H1 (cell line): Measurements from ENCODE around the gene RNF114. TPM values are rescaled to one million over a fixed set of nuclear protein-coding genes. Genes with fewer than 3 reads are reported as not detected.

Experiments
- CTCF ChIA-PET: fragments of 300-600 bp; sonication (Branson Sonifier 250); formaldehyde crosslinking; loops from one replicate; lab custom pipeline; 2021; ENCODE audit not compliant: partially characterized antibody; lab: Charles Lee
- POLR2A ChIA-PET: fragments of 300-600 bp; sonication (Branson Sonifier 250); formaldehyde crosslinking; loops from one replicate; lab custom pipeline; 2021; ENCODE audit warnings: inconsistent platforms; ENCODE audit not compliant: partially characterized antibody; lab: Charles Lee
- DNase-seq, 2 experiments: peaks; one replicate each; pipeline versions ENCODE4 v3.0.0 to v3.0.0-alpha.2; 2010 to 2022; ENCODE audit warnings: low spot score in 2 of 2, low read depth in 1 of 2, mixed read lengths in 1 of 2
- FAIRE-seq: peaks from 2 replicates; lab custom pipeline; 2011; peaks lifted over from hg19 to GRCh38; lab: Jason Lieb, UNC
- H2AFZ ChIP-seq: 2 replicates; pipeline ENCODE4 v1.8.1; 2012; ENCODE audit warnings: low read length, inconsistent platforms
- H2AK5ac ChIP-seq: 2 replicates; pipeline ENCODE4 v1.6.1; 2013; ENCODE audit warnings: low read depth, low read length
- H2BK120ac ChIP-seq: replicated peaks from 2 replicates; pipeline ENCODE3; 2013; ENCODE audit warnings: low read depth, low read length, inconsistent platforms
- H2BK12ac ChIP-seq: 2 replicates; pipeline ENCODE4 v1.6.1; 2013; ENCODE audit warnings: low read depth, low read length
- H2BK15ac ChIP-seq: 2 replicates; pipeline ENCODE4 v1.6.1; 2013; ENCODE audit warnings: low read length
- H2BK20ac ChIP-seq: 2 replicates; pipeline ENCODE4 v1.6.1; 2013; ENCODE audit warnings: low read length
- H2BK5ac ChIP-seq: 2 replicates; pipeline ENCODE4 v1.6.1; 2013; ENCODE audit warnings: low read depth, low read length
- H3K14ac ChIP-seq: 2 replicates; pipeline ENCODE4 v1.6.1; 2013; ENCODE audit warnings: inconsistent platforms; ENCODE audit not compliant: insufficient read length
- H3K18ac ChIP-seq: 2 replicates; pipeline ENCODE4 v1.6.1; 2013; ENCODE audit warnings: low read length; ENCODE audit errors: extremely low read depth
- H3K23ac ChIP-seq: 2 replicates; pipeline ENCODE4 v1.6.1; 2013; ENCODE audit warnings: inconsistent platforms; ENCODE audit not compliant: insufficient read length
- H3K23me2 ChIP-seq: 2 replicates; pipeline ENCODE4 v1.6.1; 2013; ENCODE audit warnings: low read depth, low read length
- H3K27ac ChIP-seq: 2 replicates; pipeline ENCODE4 v1.6.1; 2011; ENCODE audit warnings: low read depth, low read length, inconsistent platforms
- H3K27me3 ChIP-seq, 4 experiments: replicated peaks in 1 of 4; 1 replicate in 1 of 4; 2 replicates in 3 of 4; pipeline versions ENCODE4 v1.6.1 to v1.8.1; 2011 to 2013; ENCODE audit warnings: low read length in 3 of 4, mild to moderate bottlenecking in 3 of 4, inconsistent platforms in 2 of 4, mixed read lengths in 2 of 4, moderate library complexity in 1 of 4; ENCODE audit not compliant: control insufficient read depth in 3 of 4, insufficient read depth in 3 of 4; ENCODE audit errors: extremely low read depth in 1 of 4
- H3K36me3 ChIP-seq, 4 experiments: 2 replicates each; pipeline versions ENCODE4 v1.6.1 to v1.8.1; 2011 to 2013; ENCODE audit warnings: mild to moderate bottlenecking in 4 of 4, low read length in 3 of 4, moderate library complexity in 2 of 4, control low read depth in 1 of 4, inconsistent platforms in 1 of 4; ENCODE audit not compliant: insufficient read depth in 4 of 4, control insufficient read depth in 2 of 4
- H3K4ac ChIP-seq: replicated peaks from 2 replicates; pipeline ENCODE3; 2013; ENCODE audit warnings: low read length, low read depth, mixed read lengths, inconsistent platforms; ENCODE audit not compliant: insufficient read length
- H3K4me1 ChIP-seq, 4 experiments: replicated peaks in 1 of 4; 1 replicate in 1 of 4; 2 replicates in 3 of 4; pipeline versions ENCODE4 v1.6.1 to v1.8.1; 2011 to 2013; ENCODE audit warnings: low read length in 3 of 4, inconsistent platforms in 2 of 4, mixed read lengths in 1 of 4; ENCODE audit not compliant: insufficient read depth in 4 of 4, control insufficient read depth in 3 of 4
- H3K4me2 ChIP-seq, 2 experiments: 2 replicates each; pipeline versions ENCODE4 v1.6.1 to v1.8.1; 2011 to 2013; ENCODE audit warnings: low read depth in 2 of 2, low read length in 2 of 2, control low read depth in 1 of 2, inconsistent platforms in 1 of 2, mild to moderate bottlenecking in 1 of 2; ENCODE audit not compliant: insufficient read depth in 1 of 2
- H3K4me3 ChIP-seq, 4 experiments: fragments of 200-600, 300-600 bp in 1 of 4; sonication (generic), shearing (Covaris generic), sonication (Bioruptor Twin) in 1 of 4; 2 replicates each; pipeline versions ENCODE4 v1.5.1 to v1.8.1; 2011 to 2016; ENCODE audit warnings: low read length in 4 of 4, low read depth in 3 of 4, control low read depth in 2 of 4, inconsistent platforms in 2 of 4, mild to moderate bottlenecking in 2 of 4, mixed read lengths in 1 of 4, moderate library complexity in 1 of 4; ENCODE audit not compliant: insufficient read depth in 2 of 4; ENCODE audit errors: extremely low read depth in 1 of 4
- H3K56ac ChIP-seq: replicated peaks from 2 replicates; pipeline ENCODE3; 2013; ENCODE audit warnings: low read depth, mild to moderate bottlenecking, mixed read lengths, low read length, inconsistent platforms; ENCODE audit not compliant: insufficient read length
- H3K79me1 ChIP-seq: 2 replicates; pipeline ENCODE4 v1.6.1; 2013; ENCODE audit warnings: low read depth, low read length, control low read depth
- H3K79me2 ChIP-seq, 2 experiments: 2 replicates each; pipeline versions ENCODE4 v1.6.1 to v1.8.1; 2012 to 2013; ENCODE audit warnings: low read length in 2 of 2, mild to moderate bottlenecking in 2 of 2, inconsistent platforms in 1 of 2; ENCODE audit not compliant: insufficient read depth in 2 of 2, control insufficient read depth in 1 of 2
- H3K9ac ChIP-seq, 4 experiments: replicated peaks in 1 of 4; 1 replicate in 1 of 4; 2 replicates in 3 of 4; pipeline versions ENCODE4 v1.6.1 to v1.8.1; 2011 to 2013; ENCODE audit warnings: low read depth in 3 of 4, low read length in 3 of 4, control low read depth in 2 of 4, mild to moderate bottlenecking in 2 of 4, moderate library complexity in 2 of 4, inconsistent platforms in 1 of 4; ENCODE audit errors: extremely low read depth in 1 of 4
- H3K9me3 ChIP-seq, 2 experiments: 2 replicates each; pipeline versions ENCODE4 v1.6.1 to v1.8.1; 2012 to 2013; ENCODE audit warnings: mild to moderate bottlenecking in 2 of 2, moderate library complexity in 2 of 2, control low read depth in 1 of 2, inconsistent platforms in 1 of 2, low read depth in 1 of 2, low read length in 1 of 2, mixed read lengths in 1 of 2; ENCODE audit not compliant: insufficient read depth in 2 of 2
- H4K20me1 ChIP-seq, 2 experiments: replicated peaks in 1 of 2; 2 replicates each; pipeline versions ENCODE3 to v1.8.1; 2011 to 2013; ENCODE audit warnings: inconsistent platforms in 2 of 2, low read length in 2 of 2, mild to moderate bottlenecking in 1 of 2; ENCODE audit not compliant: insufficient read depth in 2 of 2, control insufficient read depth in 1 of 2
- H4K5ac ChIP-seq: 2 replicates; pipeline ENCODE4 v1.6.1; 2013; ENCODE audit warnings: low read length, low read depth, mixed read lengths, inconsistent platforms; ENCODE audit not compliant: insufficient read length
- H4K8ac ChIP-seq: 2 replicates; pipeline ENCODE4 v1.8.0; 2013; ENCODE audit warnings: mild to moderate bottlenecking, moderate library complexity, low read length, inconsistent platforms; ENCODE audit not compliant: insufficient read depth; ENCODE audit errors: extremely low read depth
- H4K91ac ChIP-seq: replicated peaks from 2 replicates; pipeline ENCODE3; 2013; ENCODE audit warnings: low read length, mixed read lengths, inconsistent platforms; ENCODE audit not compliant: insufficient read length
- CHD2 ChIP-seq: IDR thresholded peaks from 2 replicates; pipeline ENCODE4 v1.6.1; 2012; ENCODE audit warnings: low read length, improper control_type of control experiment
- MAFK ChIP-seq: IDR thresholded peaks from 2 replicates; pipeline ENCODE4 v1.6.1; 2012; ENCODE audit warnings: low read depth, mild to moderate bottlenecking, improper control_type of control experiment, low read length
- SAP30 ChIP-seq: fragments of 300-600 bp; sonication (generic); IDR thresholded peaks from 2 replicates; pipeline ENCODE4 v1.7.1; 2012; ENCODE audit warnings: low read length, moderate library complexity, mild to moderate bottlenecking, inconsistent platforms; ENCODE audit not compliant: insufficient read depth, insufficient replicate concordance
- SIX5 ChIP-seq: IDR thresholded peaks from 2 replicates; pipeline ENCODE4 v1.6.1; 2011; ENCODE audit warnings: mild to moderate bottlenecking, low read depth, low read length
- SRF ChIP-seq: IDR thresholded peaks from 2 replicates; pipeline ENCODE4 v1.6.1; 2011; ENCODE audit warnings: mild to moderate bottlenecking, low read depth, low read length, moderate library complexity
- YY1 ChIP-seq: IDR thresholded peaks from 2 replicates; pipeline ENCODE4 v1.6.1; 2011; ENCODE audit warnings: low read depth, mild to moderate bottlenecking, low read length
- WGBS, 2 experiments: shearing (Covaris generic) in 1 of 2; methylation state at CpG; one replicate each; pipeline versions ENCODE4 v1.1.6 to v1.1.7; 2013 to 2015; ENCODE audit warnings: low lambda C conversion rate in 2 of 2, mixed read lengths in 2 of 2, inconsistent platforms in 1 of 2, low coverage in 1 of 2, missing lambda C conversion rate in 1 of 2; ENCODE audit not compliant: insufficient replicate concordance in 2 of 2, insufficient coverage in 1 of 2, insufficient read length in 1 of 2; ENCODE audit errors: extremely low coverage in 1 of 2, missing lambda C conversion rate in 1 of 2; 5-methylcytosine and 5-hydroxymethylcytosine counted together
- polyA plus RNA-seq, 7 experiments: library from polyadenylated mRNA; depleted of rRNA in 3 of 7; stranded (reverse) in 5 of 7; unstranded in 2 of 7; fragments of >200 nt in 5 of 7; fragments of 200-250 nt in 2 of 7; gene quantifications; 1 replicate in 5 of 7; 2 replicates in 1 of 7; 4 replicates in 1 of 7; pipeline versions ENCODE4 v1.2.1 to v1.2.3, GENCODE V29; 2011 to 2013; ENCODE audit warnings: missing spikeins in 2 of 7, mixed read lengths in 2 of 7
- total RNA-seq: library from RNA; stranded (reverse); fragmentation: NEBNext Ultra II Directional; extraction: Animal tissue kit (Norgen Biotek cat#: 25700); gene quantifications from 2 replicates; pipeline ENCODE4 v1.2.1, GENCODE V29; 2021
- TF ChIP-seq, protein P1 (sequence below), 3 experiments: IDR thresholded peaks; 1 replicate in 2 of 3; 2 replicates in 1 of 3; pipeline versions ENCODE4 v1.5.1 to v1.6.1; 2011; ENCODE audit warnings: low read length in 3 of 3, mild to moderate bottlenecking in 3 of 3, inconsistent platforms in 2 of 3, low read depth in 1 of 3, moderate library complexity in 1 of 3; ENCODE audit not compliant: insufficient read depth in 1 of 3; ENCODE audit errors: control extremely low read depth in 1 of 3
- TF ChIP-seq, protein P2 (sequence below): IDR thresholded peaks from 2 replicates; pipeline ENCODE4 v1.6.1; 2012; ENCODE audit warnings: inconsistent platforms

RNF114 gene
- total and polyA plus RNA-seq, 2 of the 8 experiments (the other 6 are each of a cell fraction or from before 2014, with no cell fraction given): 81.7 to 89.9 TPM

DNA sequence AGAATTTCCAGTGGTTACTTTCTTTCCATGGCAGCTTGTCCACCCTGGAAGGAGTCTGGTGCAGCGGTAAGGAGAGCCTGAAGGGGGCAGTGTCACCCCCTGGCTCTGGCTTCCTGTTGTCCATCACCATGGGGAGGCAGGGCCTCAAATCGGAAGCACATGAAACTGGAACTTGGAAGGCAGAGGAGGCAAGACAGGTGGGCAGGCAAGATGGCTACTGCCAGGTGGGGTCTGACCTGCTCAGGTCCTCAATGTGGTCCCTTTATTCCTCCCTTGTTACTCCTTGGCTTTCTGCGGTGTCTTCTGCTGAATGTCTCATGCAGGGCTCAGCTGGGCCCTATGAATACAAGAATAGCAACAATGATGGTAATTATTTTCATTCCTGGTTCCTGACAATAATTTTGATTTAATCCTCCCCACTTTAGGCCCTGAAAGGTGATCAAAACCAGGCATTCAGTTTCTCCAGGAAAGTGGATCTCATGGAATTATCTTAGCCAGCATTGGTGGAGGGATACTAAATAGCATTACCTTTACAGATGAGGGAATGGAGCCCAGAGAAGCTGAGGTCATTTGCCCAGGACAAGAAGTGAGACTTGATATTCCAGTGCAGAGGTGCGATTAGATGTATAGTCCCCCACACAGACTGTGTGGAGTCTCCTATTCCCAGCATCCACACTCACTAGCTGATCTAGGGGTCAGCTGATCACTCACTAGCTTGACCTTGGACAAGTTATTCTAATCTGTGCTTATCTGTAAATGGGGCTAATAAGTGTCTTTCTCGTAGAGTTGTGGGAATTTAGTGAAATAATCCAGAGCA, 29.0 kb downstream of the RNF114 start:
- Histone ChIP-seq H2BK12ac (no peak overlapping the region), H3K79me1 (no peaks in the 10 kb centered on the region), H3K23me2 (no peaks in the 10 kb centered on the region), H3K9me3 (no peaks in the 10 kb centered on the region), H3K4me3 (no peak overlapping the region), H3K56ac (no peak overlapping the region), H4K91ac (no peak overlapping the region), H3K79me2 (no peaks in the 10 kb centered on the region), H4K5ac (no peak overlapping the region), H2BK15ac (peak overlapping the region; percentile 36; the same call in 1 of the 2 replicates), H4K8ac (no peak overlapping the region), H3K14ac (no peak overlapping the region), H2AK5ac (no peak overlapping the region), H2AFZ (no peak overlapping the region), H3K23ac (no peak overlapping the region), H3K27me3 (no peaks in the 10 kb centered on the region), H2BK5ac (no peak overlapping the region), H3K9ac (no peak overlapping the region), H4K20me1 (no peaks in the 10 kb centered on the region), H3K4ac (no peak overlapping the region), H3K4me1 (peaks cover 0 to 2% (median under 1%) of the 10 kb centered on the region in 4 experiments; a peak in 2 of 7 replicates), H3K4me2 (no peak overlapping the region), H3K18ac (no peak overlapping the region), H2BK120ac (no peak overlapping the region), H3K36me3 (no peaks in the 10 kb centered on the region), H3K27ac (no peak overlapping the region), H2BK20ac (no peak overlapping the region)
- 67% methylated on average over 5 of the region's 5 CpGs; no CpG with 5 or more reads in 1 of the 2 experiments for WGBS, 2 experiments
- peak in 1 of 2 experiments; percentile 84 for DNase-seq
- peak; percentile 72 for FAIRE-seq
- ChIA-PET CTCF (interaction anchor here (0.8 to 3.9 kb wide), 29 partner anchors 9 to 209 kb away, joined by 3 to 22 read pairs (median 5); partner anchors contain the start of gene PEDS1), POLR2A (interaction anchor here (1.0 to 2.0 kb wide), 6 partner anchors 9 to 104 kb away, joined by 3 to 8 read pairs (median 4); no protein-coding TSS in a partner anchor)
- TF ChIP-seq MAFK: no peak
- TF ChIP-seq SRF: no peak
- TF ChIP-seq SIX5: no peak
- TF ChIP-seq, protein P1, sequence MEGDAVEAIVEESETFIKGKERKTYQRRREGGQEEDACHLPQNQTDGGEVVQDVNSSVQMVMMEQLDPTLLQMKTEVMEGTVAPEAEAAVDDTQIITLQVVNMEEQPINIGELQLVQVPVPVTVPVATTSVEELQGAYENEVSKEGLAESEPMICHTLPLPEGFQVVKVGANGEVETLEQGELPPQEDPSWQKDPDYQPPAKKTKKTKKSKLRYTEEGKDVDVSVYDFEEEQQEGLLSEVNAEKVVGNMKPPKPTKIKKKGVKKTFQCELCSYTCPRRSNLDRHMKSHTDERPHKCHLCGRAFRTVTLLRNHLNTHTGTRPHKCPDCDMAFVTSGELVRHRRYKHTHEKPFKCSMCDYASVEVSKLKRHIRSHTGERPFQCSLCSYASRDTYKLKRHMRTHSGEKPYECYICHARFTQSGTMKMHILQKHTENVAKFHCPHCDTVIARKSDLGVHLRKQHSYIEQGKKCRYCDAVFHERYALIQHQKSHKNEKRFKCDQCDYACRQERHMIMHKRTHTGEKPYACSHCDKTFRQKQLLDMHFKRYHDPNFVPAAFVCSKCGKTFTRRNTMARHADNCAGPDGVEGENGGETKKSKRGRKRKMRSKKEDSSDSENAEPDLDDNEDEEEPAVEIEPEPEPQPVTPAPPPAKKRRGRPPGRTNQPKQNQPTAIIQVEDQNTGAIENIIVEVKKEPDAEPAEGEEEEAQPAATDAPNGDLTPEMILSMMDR (IDR thresholded peaks at IDR 0.05; ENCODE audit: control extremely low read depth in 1 of 3, insufficient read depth in 1 of 3, low read depth in 1 of 3, low read length in 3 of 3): peak; percentile 74 to 92 (median 88)
- TF ChIP-seq YY1: peak; percentile 80
- TF ChIP-seq SAP30: no peak
- TF ChIP-seq CHD2: no peak
- TF ChIP-seq, protein P2, sequence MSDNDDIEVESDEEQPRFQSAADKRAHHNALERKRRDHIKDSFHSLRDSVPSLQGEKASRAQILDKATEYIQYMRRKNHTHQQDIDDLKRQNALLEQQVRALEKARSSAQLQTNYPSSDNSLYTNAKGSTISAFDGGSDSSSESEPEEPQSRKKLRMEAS: peak; percentile 68
